Fibroblast of skin of left biceps (primary cell): ENCODE data around the gene ECE1.

Source experiments
- DNase-seq, 2 experiments: peaks; one replicate each; pipeline ENCODE4 v3.0.0-alpha.2; 2013; ENCODE audit warnings: low read depth in 2 of 2

ECE1 gene

GRCh38 chr1:21255284-21255942, 34.9 kb downstream of the ECE1 start:
- DNase-seq, result peak; percentile 50 to 56

GRCh38 chr1:21254335-21254951, 35.8 kb downstream of the ECE1 start:
- DNase-seq, result no peak

DNA sequence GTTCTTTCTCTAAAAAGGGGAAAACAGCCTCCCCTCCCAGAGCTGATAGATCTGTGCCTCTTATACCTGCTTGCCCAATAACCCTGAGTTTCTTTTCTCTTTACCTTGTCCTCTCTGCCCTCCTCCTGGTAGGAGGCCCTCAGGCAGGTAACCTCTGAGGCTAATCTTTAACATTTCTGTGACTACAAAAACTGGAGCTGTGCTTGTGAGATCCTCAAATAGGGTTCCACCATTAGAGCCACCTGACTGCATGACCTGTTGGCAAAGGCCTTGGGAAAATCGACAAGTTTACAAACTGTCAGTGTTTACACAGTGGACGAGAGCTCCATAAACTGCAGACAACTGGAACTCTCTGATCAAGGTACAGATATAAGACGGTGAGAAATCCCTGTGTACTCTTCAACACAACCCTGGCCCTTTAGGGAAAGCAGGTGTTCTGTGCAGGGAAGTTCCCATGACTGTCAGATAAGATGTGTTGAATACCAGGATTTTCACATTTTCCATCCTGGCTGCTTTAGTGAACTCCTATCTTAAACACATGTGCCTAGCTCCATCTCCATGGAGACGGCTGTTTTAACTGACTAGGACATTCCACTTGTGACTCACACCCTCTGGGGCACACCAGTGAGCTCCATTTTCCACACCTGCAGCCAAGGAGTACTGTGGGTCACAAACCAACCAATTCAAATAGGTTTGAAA, 38.3 kb downstream of the ECE1 start:
- peak in 1 of 2 experiments; percentile 42 for DNase-seq

DNA sequence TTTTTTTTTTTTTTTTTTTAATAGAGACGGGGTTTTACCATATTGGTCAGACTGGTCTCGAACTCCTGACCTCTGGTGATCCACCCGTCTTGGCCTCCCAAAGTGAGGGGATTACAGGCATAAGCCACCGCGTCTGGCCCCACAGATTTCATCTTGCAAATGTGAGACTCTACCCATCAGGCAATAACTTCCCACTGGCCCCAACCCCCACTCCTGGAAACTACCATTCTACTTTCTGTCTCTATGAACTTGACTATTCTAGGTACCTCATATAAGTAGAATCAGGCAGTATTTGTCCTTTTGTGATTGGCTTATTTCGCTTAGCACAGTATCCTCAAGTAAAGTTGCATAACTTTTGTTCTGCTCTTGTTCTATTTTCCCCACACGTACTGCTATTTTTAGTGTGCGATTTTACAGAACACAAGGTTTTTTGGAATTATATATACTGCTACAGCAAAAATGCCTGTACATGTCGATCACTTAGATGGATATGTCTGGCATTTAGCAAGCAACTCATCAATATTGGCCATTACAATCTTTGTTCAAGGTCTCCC, 40.2 kb downstream of the ECE1 start:
- DNase-seq, result no peak

- no peak for DNase-seq
These were observed 42.2 kb downstream of the ECE1 start for GRCh38 chr1:21247892-21248715.

- DNase-seq, result no peak
These were observed 43.2 kb downstream of the ECE1 start for GRCh38 chr1:21246905-21247642.

- DNase-seq, result no peak
These were observed 44.5 kb downstream of the ECE1 start for GRCh38 chr1:21245688-21246229.

GRCh38 chr1:21244986-21245687, 45.1 kb downstream of the ECE1 start:
- DNase-seq, result no peak

DNA sequence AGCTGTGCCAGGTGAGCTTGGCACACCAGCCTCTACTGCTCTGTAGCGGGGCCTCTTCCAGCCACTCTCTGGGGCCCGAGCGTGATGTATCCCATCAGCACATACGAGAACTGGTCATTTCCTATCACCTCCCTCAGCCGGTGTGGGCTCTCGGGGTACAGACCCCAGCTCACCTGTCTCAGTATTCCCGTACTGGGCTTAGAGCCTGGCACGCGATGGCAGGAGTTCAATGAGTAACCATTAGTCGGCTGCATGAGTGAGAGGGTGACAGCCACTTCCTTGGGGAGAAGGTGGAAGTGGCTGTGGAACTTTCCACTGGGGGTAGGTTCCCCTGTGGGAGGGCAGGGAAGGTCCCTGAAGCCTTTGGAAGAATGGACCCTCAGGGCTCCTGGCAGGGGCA, 46.1 kb downstream of the ECE1 start:
- no peak for DNase-seq

DNA sequence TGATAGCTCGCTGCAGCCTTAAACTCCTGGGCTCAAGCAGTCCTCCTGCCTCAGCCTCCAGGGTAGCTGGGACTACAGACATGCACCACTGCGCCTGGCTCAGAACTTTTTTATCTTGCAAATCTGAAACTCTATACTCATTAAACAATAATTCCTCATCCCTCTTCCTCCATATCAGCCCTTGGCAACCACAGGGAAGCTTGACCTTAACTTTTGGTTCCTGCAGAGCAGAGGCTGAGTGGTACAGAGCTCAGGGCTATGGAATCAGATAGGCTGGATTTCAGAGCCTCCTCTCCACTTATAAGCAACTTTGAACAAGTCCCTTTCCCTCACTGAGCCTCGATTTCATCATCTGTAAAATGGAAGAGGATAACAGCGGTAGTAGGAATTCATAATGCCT, 47.4 kb downstream of the ECE1 start:
- no peak for DNase-seq

DNA sequence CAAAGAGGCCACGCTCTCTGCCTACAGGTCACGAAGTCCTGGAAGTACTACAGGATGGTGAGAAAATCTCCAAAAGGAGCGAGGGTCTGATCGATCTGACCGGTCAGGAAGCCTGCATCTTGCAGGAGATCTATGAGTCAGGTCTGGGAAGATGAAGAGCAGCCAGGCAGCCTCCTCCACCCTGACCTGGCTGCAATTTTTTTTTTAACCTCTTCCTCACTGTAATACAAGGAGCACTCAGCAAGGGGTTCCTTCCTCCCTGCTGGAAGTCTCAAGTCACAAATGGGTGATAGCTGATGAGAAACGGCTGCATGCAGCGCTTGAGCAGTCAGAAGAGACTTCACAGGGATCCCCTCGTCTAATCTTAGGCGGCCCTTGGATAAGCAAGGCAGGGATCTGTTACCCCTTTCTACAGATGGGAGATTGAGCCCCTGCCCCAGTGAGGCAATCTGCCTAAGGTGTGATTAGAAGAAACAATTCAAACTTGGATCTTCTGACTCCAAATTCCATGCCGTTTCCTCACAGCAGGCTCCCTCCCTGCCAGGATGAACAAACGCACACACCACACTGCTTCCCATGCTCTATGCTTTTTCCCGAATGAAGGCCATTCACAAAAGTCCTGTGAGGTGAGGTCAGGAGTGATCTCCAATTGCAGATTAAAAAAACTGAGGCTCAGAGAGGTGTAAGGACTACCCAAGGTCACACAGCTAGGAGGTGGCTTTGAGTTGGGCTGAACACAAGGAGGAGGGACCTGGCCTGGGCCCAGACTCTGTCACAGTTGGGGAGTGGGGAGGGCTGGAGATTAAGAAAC, 48.3 kb downstream of the ECE1 start:
- DNase-seq, result no peak

DNA sequence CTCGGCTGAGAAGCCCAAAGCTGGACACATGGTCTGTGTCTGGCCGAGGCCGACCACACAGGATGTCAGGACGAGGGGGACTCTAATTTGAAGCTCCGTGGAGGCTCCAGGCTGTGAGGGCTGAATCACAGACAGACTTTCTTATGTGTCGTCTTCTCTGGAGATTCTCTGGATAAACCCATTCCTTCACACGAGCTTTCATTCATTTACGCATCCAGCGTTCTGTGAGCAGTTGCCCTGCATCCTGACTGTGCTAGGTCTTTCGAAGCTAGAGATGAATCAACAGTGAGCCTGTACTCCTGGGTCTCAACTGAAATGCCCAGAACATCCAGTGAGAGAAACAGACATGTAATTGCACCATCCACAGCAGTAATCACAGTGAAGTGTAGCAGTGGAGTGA, 49.6 kb downstream of the ECE1 start:
- no peak for DNase-seq

DNA sequence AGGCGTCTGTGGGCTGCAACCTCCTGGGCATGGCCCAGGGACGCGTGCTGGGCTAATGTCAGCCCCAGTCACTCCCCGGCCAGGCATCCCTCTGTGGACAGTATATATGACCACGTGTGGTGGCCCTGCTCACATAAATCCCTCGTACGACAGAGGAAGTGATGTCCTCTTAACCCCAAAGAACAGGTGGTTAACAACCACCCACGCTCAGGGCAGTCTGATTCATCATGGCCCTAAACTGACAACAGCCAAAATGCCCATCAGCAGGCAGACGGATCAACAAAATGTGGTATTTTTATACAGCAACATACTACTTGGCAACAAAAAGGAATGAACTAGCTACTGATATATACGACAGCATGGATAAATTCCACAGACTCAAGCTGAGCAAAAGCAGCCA, 51.0 kb downstream of the ECE1 start:
- DNase-seq, result no peak

DNA sequence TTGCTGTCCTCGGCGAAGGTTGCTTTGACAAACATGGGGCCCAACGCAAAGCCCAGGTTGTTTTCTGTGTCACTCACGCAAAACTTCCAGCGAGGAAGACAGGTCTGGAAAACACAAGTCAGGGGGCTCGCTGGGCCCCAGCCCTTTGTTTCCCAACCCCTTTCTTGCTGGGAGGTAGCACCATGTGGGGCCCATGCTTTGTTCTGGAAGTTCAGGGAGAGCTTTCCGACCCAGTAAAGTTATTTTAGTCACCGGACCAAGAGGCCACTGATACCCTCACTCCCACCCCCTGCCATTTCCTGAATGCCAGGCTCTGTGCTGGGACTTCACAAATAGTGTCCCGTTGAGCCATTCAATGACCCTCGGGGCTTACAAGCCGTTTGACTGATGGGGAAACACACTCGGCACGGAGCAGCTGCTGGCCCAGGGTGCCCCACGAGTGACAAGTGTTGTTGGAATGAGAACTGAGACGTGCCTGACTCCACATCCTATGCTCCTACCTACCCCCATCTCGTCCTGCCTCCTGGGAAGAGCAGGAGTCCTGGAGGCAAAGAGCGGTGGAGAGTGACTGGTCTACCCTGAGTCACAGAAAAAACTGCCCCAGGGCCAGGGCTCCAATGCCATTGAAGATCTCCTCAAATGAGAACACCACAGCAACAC, 52.0 kb downstream of the ECE1 start:
- DNase-seq, result no peak

GRCh38 chr1:21237446-21238088, 52.7 kb downstream of the ECE1 start:
- DNase-seq, result no peak

DNA sequence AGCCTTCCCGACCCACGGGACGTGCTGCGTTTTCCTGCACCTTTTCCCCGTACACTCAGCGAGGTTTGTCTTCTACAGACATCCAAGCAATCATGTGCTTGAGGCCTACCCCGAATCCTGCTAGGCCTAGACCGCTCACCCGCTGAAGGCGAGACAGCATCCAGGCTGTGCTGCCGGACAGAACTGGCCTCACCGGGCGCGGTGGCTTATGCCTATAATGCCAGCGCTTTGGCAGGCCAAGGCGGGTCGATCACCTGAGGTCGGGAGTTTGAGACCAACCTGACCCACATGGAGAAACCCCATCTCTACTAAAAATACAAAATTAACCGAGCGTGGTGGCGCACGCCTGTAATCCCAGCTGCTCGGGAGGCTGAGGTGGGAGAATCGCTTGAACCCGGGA, 54.1 kb downstream of the ECE1 start:
- no peak for DNase-seq

DNA sequence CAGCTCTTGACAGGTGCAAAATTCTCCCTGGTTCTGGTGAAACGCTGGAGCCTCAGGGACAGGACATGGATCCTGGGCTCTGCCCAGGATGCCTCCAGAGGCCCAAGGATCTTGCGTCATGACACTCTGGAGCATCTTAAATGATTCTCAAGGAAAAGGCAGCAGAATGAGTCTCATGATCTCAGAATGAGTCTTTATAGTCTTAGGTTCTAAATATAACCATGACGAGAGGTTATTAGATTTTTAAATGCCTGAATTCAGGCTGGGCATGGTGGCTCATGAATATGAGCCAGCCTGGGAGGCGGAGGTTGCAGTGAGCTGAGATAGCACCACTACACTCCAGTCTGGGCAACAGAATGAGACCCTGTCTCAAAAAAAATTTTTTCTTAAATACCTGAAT, 55.5 kb downstream of the ECE1 start:
- no peak for DNase-seq

DNA sequence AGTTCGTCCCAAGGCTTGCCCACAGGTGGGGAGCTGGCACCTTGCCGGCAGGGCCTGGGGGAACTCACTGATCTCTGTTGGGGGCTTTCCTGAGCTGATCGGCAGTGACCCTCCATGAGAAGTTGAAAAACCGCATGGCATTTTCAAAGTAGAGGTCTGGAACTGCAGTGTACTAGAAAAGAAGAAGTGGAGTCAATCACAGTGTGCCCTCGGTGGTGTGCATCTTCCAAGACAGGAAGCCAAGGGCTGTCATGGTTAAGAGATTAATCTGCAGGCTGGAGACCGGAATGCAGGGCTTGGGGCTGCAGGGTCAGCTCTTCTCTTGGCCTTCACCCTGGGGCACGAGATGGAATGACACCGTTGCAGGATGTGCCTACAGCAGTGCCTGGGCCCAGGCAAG, 56.8 kb downstream of the ECE1 start:
- no peak for DNase-seq

- DNase-seq, result peak; percentile 18 to 26
These were observed 58.2 kb downstream of the ECE1 start for GRCh38 chr1:21232044-21232443.
